PC-3 (cell line): Measurements from ENCODE around the gene LTBP3.

Experiments
- EZH2 ChIP-seq: fragments of 300-600 bp; sonication (generic); IDR thresholded peaks from one replicate; pipeline ENCODE4 v1.6.1; 2017; ENCODE audit warnings: antibody characterized with exemption, mild to moderate bottlenecking, low read length; ENCODE audit not compliant: unreplicated experiment
- TF ChIP-seq, protein P1 (sequence below): fragments of 300-600 bp; sonication (generic); conservative IDR thresholded peaks from 2 replicates; pipeline ENCODE4 v1.5.1; 2017; ENCODE audit warnings: antibody characterized with exemption, low read depth, mild to moderate bottlenecking, low read length

DNA sequence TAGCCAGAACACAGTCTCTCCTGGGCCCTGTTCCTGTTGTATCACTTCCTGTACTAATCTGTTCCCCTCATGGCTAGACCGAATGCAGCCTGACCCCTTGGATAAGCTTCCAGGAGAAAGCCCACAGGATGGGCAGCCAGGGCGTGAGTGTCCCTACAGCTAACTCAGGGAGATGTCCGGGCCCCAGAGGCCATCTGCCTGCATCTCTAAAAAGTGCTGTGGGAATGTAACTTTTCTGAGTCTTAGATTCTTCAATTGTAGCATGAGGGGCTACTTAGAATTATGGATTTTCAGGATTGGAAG is 67.0 kb downstream of the LTBP3 start:
- TF ChIP-seq EZH2 = no peak
- TF ChIP-seq, protein P1, sequence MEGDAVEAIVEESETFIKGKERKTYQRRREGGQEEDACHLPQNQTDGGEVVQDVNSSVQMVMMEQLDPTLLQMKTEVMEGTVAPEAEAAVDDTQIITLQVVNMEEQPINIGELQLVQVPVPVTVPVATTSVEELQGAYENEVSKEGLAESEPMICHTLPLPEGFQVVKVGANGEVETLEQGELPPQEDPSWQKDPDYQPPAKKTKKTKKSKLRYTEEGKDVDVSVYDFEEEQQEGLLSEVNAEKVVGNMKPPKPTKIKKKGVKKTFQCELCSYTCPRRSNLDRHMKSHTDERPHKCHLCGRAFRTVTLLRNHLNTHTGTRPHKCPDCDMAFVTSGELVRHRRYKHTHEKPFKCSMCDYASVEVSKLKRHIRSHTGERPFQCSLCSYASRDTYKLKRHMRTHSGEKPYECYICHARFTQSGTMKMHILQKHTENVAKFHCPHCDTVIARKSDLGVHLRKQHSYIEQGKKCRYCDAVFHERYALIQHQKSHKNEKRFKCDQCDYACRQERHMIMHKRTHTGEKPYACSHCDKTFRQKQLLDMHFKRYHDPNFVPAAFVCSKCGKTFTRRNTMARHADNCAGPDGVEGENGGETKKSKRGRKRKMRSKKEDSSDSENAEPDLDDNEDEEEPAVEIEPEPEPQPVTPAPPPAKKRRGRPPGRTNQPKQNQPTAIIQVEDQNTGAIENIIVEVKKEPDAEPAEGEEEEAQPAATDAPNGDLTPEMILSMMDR = no peak
